Progenitor cell of endocrine pancreas (in vitro differentiated cells): ENCODE data around the gene TRIM5. TPM values are rescaled to one million over a fixed set of nuclear protein-coding genes. Genes with fewer than 3 reads are reported as not detected.

Experiments
- total RNA-seq: library from RNA; stranded (reverse); gene quantifications from 2 replicates; pipeline ENCODE4 v1.2.1, GENCODE V29; 2021

TRIM5 gene
- total RNA-seq, 1 donor from 2014 or later: 40.8 TPM

Other genes starting within 250 kb of the TRIM5 start
- gene OR51I1, start 243.6 kb downstream of the TRIM5 start, total RNA-seq: not detected in 2 replicates
- gene OR51I2, start 235.8 kb downstream of the TRIM5 start, total RNA-seq: not detected in 2 replicates
- not detected in 2 replicates for gene OR52D1, start 196.4 kb downstream of the TRIM5 start, total RNA-seq
- not detected in 2 replicates for gene UBQLN3, start 175.1 kb downstream of the TRIM5 start, total RNA-seq
- 0.53 and 0.79 TPM in 2 replicates for gene UBQLNL, start 168.4 kb downstream of the TRIM5 start, total RNA-seq
- 0.26 TPM in 1 of 2 replicates, not detected in the other for gene OR52H1, start 136.5 kb downstream of the TRIM5 start, total RNA-seq
- not detected in 2 replicates for gene OR52B6, start 104.2 kb downstream of the TRIM5 start, total RNA-seq
- gene TRIM6, start 88.4 kb downstream of the TRIM5 start, total RNA-seq: 5.4 and 5.8 TPM in 2 replicates
- 2.0 TPM in 2 replicates for gene TRIM34, start 60.1 kb downstream of the TRIM5 start, total RNA-seq
- gene TRIM22, start 4.7 kb upstream of the TRIM5 start, total RNA-seq: 0.89 and 1.7 TPM in 2 replicates
- gene OR56B1, start 51.4 kb upstream of the TRIM5 start, total RNA-seq: not detected in 2 replicates
- not detected in 2 replicates for gene OR52N4, start 69.2 kb upstream of the TRIM5 start, total RNA-seq
- not detected in 2 replicates for gene OR52N5, start 98.3 kb upstream of the TRIM5 start, total RNA-seq
- gene OR52N1, start 106.2 kb upstream of the TRIM5 start, total RNA-seq: not detected in 2 replicates
- gene OR52N2, start 123.8 kb upstream of the TRIM5 start, total RNA-seq: not detected in 2 replicates
- not detected in 2 replicates for gene OR52E6, start 156.8 kb upstream of the TRIM5 start, total RNA-seq
- gene OR52E8, start 172.6 kb upstream of the TRIM5 start, total RNA-seq: not detected in 2 replicates
- not detected in 2 replicates for gene OR52E4, start 195.6 kb upstream of the TRIM5 start, total RNA-seq
- not detected in 2 replicates for gene OR52E5, start 208.1 kb upstream of the TRIM5 start, total RNA-seq